Measurements from ENCODE around the gene LIPI.
"Not testable (repeated sequence)": the region's sequence is repeated elsewhere in the genome, so short reads cannot be mapped to it uniquely, and the experiment has no call there.

Gene LIPI

DNA sequence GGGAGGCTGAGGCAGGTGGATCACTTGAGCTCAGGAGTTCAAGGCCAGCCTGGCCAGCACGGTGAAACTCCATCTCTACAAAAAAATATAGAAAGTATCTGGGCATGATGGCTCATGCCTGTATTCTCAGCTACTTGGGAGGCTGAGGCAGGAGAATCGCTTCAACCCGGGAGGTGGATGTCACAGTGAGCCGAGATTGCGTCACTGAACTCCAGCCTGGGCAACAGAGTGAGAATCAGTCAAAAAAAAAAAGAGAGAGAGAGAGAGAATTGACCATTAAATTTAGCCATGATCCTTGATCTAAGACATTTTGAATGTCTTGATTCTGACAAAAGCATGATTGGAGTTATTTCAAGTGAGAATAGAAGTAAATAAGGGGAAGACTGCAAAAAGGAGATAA is 24.3 kb upstream of the LIPI start:
- H3K9ac ChIP-seq (ENCODE audit: low read length in 5 of 5): no peak overlapping the region
- H3K27ac ChIP-seq (ENCODE audit: low read depth, low read length): no peak overlapping the region
- H3K4me1 ChIP-seq (ENCODE audit: control insufficient read depth in 5 of 5, insufficient read depth in 5 of 5, low read length in 5 of 5): no peaks in the 10 kb centered on the region
- H3K4me3 ChIP-seq (ENCODE audit: low read depth in 1 of 5, low read length in 5 of 5): no peak overlapping the region
- no peaks in the 10 kb centered on the region for H3K27me3 ChIP-seq (ENCODE audit: control insufficient read depth in 5 of 5, insufficient read depth in 4 of 5, low read length in 5 of 5)
- peaks cover 0 to 3% (median 0%) of the 10 kb centered on the region in 5 donors for H3K9me3 ChIP-seq (ENCODE audit: control insufficient read depth in 5 of 5, low read length in 5 of 5)
- H3K36me3 ChIP-seq (ENCODE audit: control insufficient read depth in 5 of 5, insufficient read depth in 5 of 5, low read length in 5 of 5): no peaks in the 10 kb centered on the region

DNA sequence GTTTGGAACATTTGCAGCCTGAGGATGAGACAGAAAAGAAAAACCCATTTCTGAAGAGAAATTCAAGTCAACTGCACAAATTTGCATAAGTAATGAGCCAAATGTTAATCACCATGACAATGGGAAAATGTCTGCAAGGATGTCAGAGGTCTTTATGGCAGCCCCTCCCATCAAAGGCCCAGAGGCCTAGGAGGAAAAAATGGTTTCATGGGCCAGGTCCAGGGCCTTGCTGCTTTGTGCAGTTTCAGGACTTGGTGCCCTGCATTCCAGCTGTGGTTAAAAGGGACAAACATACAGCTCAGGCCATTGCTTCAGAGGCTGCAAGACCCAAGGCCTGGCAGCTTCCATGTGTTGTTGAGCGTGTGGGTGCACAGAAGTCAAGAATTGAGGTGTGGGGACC is 18.6 kb upstream of the LIPI start:
- no peaks in the 10 kb centered on the region for H3K27me3 ChIP-seq (ENCODE audit: control insufficient read depth in 5 of 5, insufficient read depth in 4 of 5, low read length in 5 of 5)
- no peak overlapping the region for H3K9ac ChIP-seq (ENCODE audit: low read length in 5 of 5)
- H3K36me3 ChIP-seq (ENCODE audit: control insufficient read depth in 5 of 5, insufficient read depth in 5 of 5, low read length in 5 of 5): no peaks in the 10 kb centered on the region
- no peaks in the 10 kb centered on the region for H3K4me1 ChIP-seq (ENCODE audit: control insufficient read depth in 5 of 5, insufficient read depth in 5 of 5, low read length in 5 of 5)
- no peak overlapping the region for H3K4me3 ChIP-seq (ENCODE audit: low read depth in 1 of 5, low read length in 5 of 5)
- H3K27ac ChIP-seq (ENCODE audit: low read depth, low read length): no peak overlapping the region
- peaks cover 0 to 14% (median 9%) of the 10 kb centered on the region in 5 donors for H3K9me3 ChIP-seq (ENCODE audit: control insufficient read depth in 5 of 5, low read length in 5 of 5)

DNA sequence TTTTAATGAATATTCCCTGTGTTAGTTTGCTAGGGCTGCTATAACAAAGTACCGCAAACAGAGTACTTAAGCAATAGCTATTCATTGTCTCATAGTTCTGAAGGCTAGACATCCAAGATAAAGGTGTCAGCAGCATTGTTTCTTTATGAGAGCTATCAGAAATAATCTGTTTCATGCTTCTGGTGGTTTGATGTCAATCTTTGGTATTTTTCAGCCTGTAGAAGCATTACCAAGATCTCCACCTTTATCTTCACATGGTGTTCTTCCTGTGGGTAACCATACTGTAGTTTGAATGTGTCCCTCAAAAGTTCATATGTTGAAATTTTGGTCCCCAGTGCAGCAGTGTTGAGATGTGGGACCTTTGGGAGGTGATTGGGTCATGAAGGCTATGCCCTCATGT is 12.6 kb upstream of the LIPI start:
- H3K4me1 ChIP-seq (ENCODE audit: control insufficient read depth in 5 of 5, insufficient read depth in 5 of 5, low read length in 5 of 5): no peaks in the 10 kb centered on the region
- no peak overlapping the region for H3K27ac ChIP-seq (ENCODE audit: low read depth, low read length)
- H3K27me3 ChIP-seq (ENCODE audit: control insufficient read depth in 5 of 5, insufficient read depth in 4 of 5, low read length in 5 of 5): no peaks in the 10 kb centered on the region
- H3K4me3 ChIP-seq (ENCODE audit: low read depth in 1 of 5, low read length in 5 of 5): no peak overlapping the region
- no peak overlapping the region for H3K9ac ChIP-seq (ENCODE audit: low read length in 5 of 5)
- peaks cover 0 to under 1% (median 0%) of the 10 kb centered on the region in 5 donors for H3K9me3 ChIP-seq (ENCODE audit: control insufficient read depth in 5 of 5, low read length in 5 of 5)
- H3K36me3 ChIP-seq (ENCODE audit: control insufficient read depth in 5 of 5, insufficient read depth in 5 of 5, low read length in 5 of 5): no peaks in the 10 kb centered on the region

DNA sequence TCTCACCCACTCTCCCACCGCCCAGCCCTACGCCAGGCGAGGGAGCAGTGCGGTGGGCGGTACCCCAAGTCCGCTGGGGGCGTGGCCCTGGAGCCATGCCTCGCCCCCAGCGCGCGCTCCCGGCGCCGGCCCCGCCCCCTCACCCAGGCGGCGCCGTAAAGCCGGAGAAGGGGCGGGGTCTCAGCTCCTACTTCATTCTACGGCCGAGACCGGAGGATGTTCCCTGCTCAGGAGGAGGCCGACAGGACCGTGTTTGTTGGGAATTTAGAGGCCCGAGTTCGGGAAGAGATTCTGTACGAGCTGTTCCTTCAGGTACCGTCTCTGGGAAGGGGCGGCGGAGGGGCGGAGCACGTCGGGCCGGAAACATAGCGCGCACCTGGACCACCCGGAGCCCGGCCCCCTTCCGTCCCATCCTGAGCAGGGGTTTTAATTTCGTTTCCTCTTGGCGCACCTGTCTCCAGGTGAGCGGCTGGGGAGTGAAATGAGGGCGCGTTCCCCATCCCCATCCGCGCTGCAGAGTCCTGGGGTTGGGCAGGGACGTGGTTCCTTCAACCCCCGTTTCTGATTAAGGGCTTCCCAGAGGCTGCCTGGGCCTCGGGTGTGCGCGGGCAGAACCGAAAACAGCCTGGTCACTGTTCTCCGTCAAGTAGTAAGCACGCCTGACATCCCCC is 5.4 kb upstream of the LIPI start, which contains the start of gene RBM11:
TSS of gene RBM11 (plus strand) at position 187 of the 671 bp plus-strand sequence. CDS start at position 217, 30 bp downstream.
- Histone ChIP-seq H3K4me3 (ENCODE audit: low read depth in 1 of 5, low read length in 5 of 5) (peak within 1 kb of the TSS; percentile 60 to 74 (median 66)), H3K27me3 (ENCODE audit: control insufficient read depth in 5 of 5, insufficient read depth in 4 of 5, low read length in 5 of 5) (peaks cover 0 to 10% (median 5%) of the 10 kb centered on the region in 5 donors), H3K36me3 (ENCODE audit: control insufficient read depth in 5 of 5, insufficient read depth in 5 of 5, low read length in 5 of 5) (no peaks in the 10 kb centered on the region), H3K9me3 (ENCODE audit: control insufficient read depth in 5 of 5, low read length in 5 of 5) (no peaks in the 10 kb centered on the region), H3K9ac (ENCODE audit: low read length in 5 of 5) (peak within 1 kb of the TSS in 3 of 5 donors; percentile 7 to 56 (median 39)), H3K4me1 (ENCODE audit: control insufficient read depth in 5 of 5, insufficient read depth in 5 of 5, low read length in 5 of 5) (peaks cover 0 to 13% (median 10%) of the 10 kb centered on the region in 5 donors), H3K27ac (ENCODE audit: low read depth, low read length) (no peak within 1 kb of the TSS)

DNA sequence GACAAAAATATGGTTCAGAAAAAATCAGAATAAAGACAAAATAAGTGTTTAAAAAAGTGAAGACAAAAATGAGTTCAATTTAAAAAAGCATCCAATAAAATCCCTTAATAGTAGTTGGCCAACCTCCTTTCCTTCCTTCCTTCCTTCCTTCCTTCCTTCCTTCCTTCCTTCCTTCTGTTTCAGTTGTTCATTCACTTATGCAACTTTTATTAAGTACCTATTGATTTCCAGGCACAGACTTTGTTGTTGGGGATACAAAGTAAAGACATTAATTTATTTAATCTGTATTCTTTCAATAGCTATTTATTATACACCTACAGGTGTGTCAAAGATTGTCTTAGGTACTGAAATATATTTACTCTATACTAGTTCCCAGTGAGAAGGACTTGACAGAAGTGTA is 2.4 kb upstream of the LIPI start:
- H3K4me1 ChIP-seq (ENCODE audit: control insufficient read depth in 5 of 5, insufficient read depth in 5 of 5, low read length in 5 of 5): peaks cover 0 to 13% (median 10%) of the 10 kb centered on the region in 5 donors
- no peak overlapping the region for H3K4me3 ChIP-seq (ENCODE audit: low read depth in 1 of 5, low read length in 5 of 5)
- H3K9me3 ChIP-seq (ENCODE audit: control insufficient read depth in 5 of 5, low read length in 5 of 5): no peaks in the 10 kb centered on the region
- no peak overlapping the region for H3K9ac ChIP-seq (ENCODE audit: low read length in 5 of 5)
- H3K27ac ChIP-seq (ENCODE audit: low read depth, low read length): no peak overlapping the region
- no peaks in the 10 kb centered on the region for H3K36me3 ChIP-seq (ENCODE audit: control insufficient read depth in 5 of 5, insufficient read depth in 5 of 5, low read length in 5 of 5)
- H3K27me3 ChIP-seq (ENCODE audit: control insufficient read depth in 5 of 5, insufficient read depth in 4 of 5, low read length in 5 of 5): peaks cover 0 to 10% (median 5%) of the 10 kb centered on the region in 5 donors

DNA sequence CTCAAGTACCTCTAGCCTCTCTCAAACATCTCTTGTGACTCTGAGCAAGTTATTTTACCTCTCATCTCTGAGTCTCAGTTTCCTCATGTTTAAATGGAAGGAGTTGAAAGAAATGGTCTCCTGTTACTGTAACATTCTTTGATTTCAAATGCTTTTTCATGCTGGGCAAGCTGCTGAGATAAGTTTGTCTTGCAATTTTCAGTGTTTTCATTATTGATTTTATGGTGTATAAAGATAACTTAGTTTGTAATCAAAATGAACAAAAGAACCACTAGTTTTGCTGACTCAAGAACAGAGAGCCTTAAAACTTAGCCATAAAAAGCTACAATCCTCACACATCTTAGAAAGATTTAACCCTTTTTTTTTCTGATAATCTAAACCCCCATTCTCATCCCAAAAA is 4.5 kb downstream of the LIPI start:
- Histone ChIP-seq H3K36me3 (ENCODE audit: control insufficient read depth in 5 of 5, insufficient read depth in 5 of 5, low read length in 5 of 5) (no peaks in the 10 kb centered on the region), H3K4me1 (ENCODE audit: control insufficient read depth in 5 of 5, insufficient read depth in 5 of 5, low read length in 5 of 5) (no peaks in the 10 kb centered on the region), H3K9ac (ENCODE audit: low read length in 5 of 5) (no peak overlapping the region), H3K27ac (ENCODE audit: low read depth, low read length) (no peak overlapping the region), H3K4me3 (ENCODE audit: low read depth in 1 of 5, low read length in 5 of 5) (no peak overlapping the region), H3K27me3 (ENCODE audit: control insufficient read depth in 5 of 5, insufficient read depth in 4 of 5, low read length in 5 of 5) (no peaks in the 10 kb centered on the region), H3K9me3 (ENCODE audit: control insufficient read depth in 5 of 5, low read length in 5 of 5) (no peaks in the 10 kb centered on the region)

DNA sequence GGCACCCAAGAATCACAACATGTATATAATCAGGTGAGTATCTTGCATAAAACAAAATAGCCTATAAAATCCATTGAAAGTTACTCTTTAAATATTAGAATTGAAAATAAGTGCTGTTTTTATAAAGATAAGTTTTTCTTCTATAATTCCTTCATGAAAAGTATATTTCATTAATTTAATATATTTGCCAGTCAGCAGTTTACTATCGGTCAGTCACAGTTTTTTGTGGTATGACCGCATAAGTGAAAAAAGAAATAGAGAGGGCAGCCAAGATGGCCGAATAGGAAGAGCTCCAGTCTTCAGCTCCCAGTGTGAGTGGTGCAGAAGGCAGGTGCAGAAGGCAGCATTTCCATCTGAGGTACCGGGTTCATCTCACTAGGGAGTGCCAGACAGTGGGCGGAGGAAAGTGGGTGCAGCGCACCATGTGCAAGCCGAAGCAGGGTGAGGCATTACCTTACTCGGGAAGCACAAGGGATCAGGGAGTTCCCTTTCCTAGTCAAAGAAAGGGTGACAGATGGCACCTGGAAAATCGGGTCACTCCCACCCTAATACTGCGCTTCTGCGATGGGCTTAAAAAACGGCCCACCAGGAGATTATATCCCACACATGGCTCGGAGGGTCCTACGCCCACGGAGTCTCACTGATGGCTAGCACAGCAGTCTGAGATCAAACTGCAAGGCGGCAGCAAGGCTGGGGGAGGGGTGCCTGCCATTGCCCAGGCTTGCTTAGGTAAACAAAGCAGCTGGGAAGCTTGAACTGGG is 44.1 kb downstream of the LIPI start:
- not testable (repeated sequence) for H3K4me3 ChIP-seq (ENCODE audit: low read depth in 1 of 5, low read length in 5 of 5); H3K36me3 ChIP-seq (ENCODE audit: control insufficient read depth in 5 of 5, insufficient read depth in 5 of 5, low read length in 5 of 5); H3K27me3 ChIP-seq (ENCODE audit: control insufficient read depth in 5 of 5, insufficient read depth in 4 of 5, low read length in 5 of 5); H3K9me3 ChIP-seq (ENCODE audit: control insufficient read depth in 5 of 5, low read length in 5 of 5); H3K27ac ChIP-seq (ENCODE audit: low read depth, low read length); H3K9ac ChIP-seq (ENCODE audit: low read length in 5 of 5); H3K4me1 ChIP-seq (ENCODE audit: control insufficient read depth in 5 of 5, insufficient read depth in 5 of 5, low read length in 5 of 5)

DNA sequence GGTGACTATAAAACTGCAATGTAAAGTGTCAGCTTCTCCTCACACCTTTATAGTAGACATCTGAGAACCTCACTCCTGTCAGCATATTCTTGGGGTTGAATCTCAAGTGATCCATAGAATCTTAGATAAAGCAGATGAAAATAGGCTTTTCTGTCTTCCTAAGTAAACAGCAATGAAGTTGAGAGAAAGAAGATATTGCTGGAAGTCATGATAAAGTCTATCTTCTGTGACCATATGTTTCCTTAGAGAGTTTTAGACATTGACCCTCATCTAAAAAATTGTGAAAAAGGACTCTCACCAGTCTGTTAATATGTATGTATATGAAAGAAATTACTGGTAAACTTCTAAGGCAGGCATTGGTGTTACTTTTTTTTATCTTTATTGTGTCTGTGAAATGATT is 66.8 kb downstream of the LIPI start:
- no peak overlapping the region for H3K27ac ChIP-seq (ENCODE audit: low read depth, low read length)
- H3K27me3 ChIP-seq (ENCODE audit: control insufficient read depth in 5 of 5, insufficient read depth in 4 of 5, low read length in 5 of 5): no peaks in the 10 kb centered on the region
- H3K4me1 ChIP-seq (ENCODE audit: control insufficient read depth in 5 of 5, insufficient read depth in 5 of 5, low read length in 5 of 5): no peaks in the 10 kb centered on the region
- no peaks in the 10 kb centered on the region for H3K36me3 ChIP-seq (ENCODE audit: control insufficient read depth in 5 of 5, insufficient read depth in 5 of 5, low read length in 5 of 5)
- no peak overlapping the region for H3K4me3 ChIP-seq (ENCODE audit: low read depth in 1 of 5, low read length in 5 of 5)
- no peak overlapping the region for H3K9ac ChIP-seq (ENCODE audit: low read length in 5 of 5)
- no peaks in the 10 kb centered on the region for H3K9me3 ChIP-seq (ENCODE audit: control insufficient read depth in 5 of 5, low read length in 5 of 5)

DNA sequence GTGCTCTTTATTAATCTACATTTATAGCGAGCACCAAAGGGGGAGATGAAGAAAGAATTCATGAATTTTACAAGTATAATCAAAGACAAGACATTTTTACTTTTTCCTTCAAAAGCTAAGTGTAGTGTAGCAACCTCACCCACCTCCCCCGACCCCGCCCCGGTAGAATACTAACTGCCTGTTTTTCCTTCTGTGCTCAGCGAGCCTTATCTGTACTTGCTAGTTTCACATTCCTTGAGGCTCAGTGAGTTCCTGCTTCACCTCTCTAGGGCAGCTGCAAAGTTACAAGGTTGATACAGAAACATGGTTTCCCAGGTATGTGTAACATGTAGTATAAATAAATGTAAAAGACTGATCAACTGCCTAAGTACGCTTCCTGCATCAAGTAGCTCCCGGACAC is 86.5 kb downstream of the LIPI start:
- Histone ChIP-seq H3K36me3 (ENCODE audit: control insufficient read depth in 5 of 5, insufficient read depth in 5 of 5, low read length in 5 of 5) (no peaks in the 10 kb centered on the region), H3K27ac (ENCODE audit: low read depth, low read length) (no peak overlapping the region), H3K9ac (ENCODE audit: low read length in 5 of 5) (no peak overlapping the region), H3K9me3 (ENCODE audit: control insufficient read depth in 5 of 5, low read length in 5 of 5) (peaks cover 0 to 2% (median 0%) of the 10 kb centered on the region in 5 donors), H3K4me3 (ENCODE audit: low read depth in 1 of 5, low read length in 5 of 5) (no peak overlapping the region), H3K4me1 (ENCODE audit: control insufficient read depth in 5 of 5, insufficient read depth in 5 of 5, low read length in 5 of 5) (no peaks in the 10 kb centered on the region), H3K27me3 (ENCODE audit: control insufficient read depth in 5 of 5, insufficient read depth in 4 of 5, low read length in 5 of 5) (no peaks in the 10 kb centered on the region)

DNA sequence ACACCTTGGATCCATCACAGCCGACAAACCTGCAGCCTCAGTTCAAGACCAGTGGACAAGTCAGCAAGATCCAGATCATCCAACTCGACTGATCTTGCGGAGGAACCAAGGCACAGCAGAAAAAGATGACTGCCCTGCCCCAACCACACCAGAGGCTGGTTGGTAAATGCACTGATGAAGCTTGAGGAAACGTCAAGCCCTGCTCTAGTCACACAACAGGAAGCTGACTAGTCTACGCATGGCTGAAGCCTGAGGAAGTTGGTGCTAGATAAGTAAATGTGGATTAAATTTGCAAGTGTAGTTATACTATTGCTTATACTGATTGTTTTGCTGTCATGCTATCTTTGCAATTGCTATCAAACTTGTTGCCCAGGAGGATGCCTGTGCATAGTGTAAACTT is 89.0 kb downstream of the LIPI start:
- Histone ChIP-seq H3K36me3 (ENCODE audit: control insufficient read depth in 5 of 5, insufficient read depth in 5 of 5, low read length in 5 of 5) (no peaks in the 10 kb centered on the region), H3K4me1 (ENCODE audit: control insufficient read depth in 5 of 5, insufficient read depth in 5 of 5, low read length in 5 of 5) (no peaks in the 10 kb centered on the region), H3K9ac (ENCODE audit: low read length in 5 of 5) (no peak overlapping the region), H3K27ac (ENCODE audit: low read depth, low read length) (no peak overlapping the region), H3K27me3 (ENCODE audit: control insufficient read depth in 5 of 5, insufficient read depth in 4 of 5, low read length in 5 of 5) (no peaks in the 10 kb centered on the region), H3K9me3 (ENCODE audit: control insufficient read depth in 5 of 5, low read length in 5 of 5) (peaks cover 0 to 2% (median 0%) of the 10 kb centered on the region in 5 donors), H3K4me3 (ENCODE audit: low read depth in 1 of 5, low read length in 5 of 5) (no peak overlapping the region)
